Endodermal cell (in vitro differentiated cells): ENCODE measurements around the gene GPR155. TPM values are rescaled to one million over a fixed set of nuclear protein-coding genes. Genes with fewer than 3 reads are reported as not detected.

Experiments
- DNase-seq: peaks from one replicate; pipeline ENCODE4 v3.0.0-alpha.2; 2017
- H3K27ac ChIP-seq: 2 replicates; pipeline ENCODE4 v1.5.1; 2013; ENCODE audit warnings: mild to moderate bottlenecking, low read depth, low read length, moderate library complexity
- H3K27me3 ChIP-seq: 2 replicates; pipeline ENCODE4 v1.6.1; 2013; ENCODE audit warnings: mild to moderate bottlenecking, low read length, moderate library complexity; ENCODE audit not compliant: insufficient read depth, control insufficient read depth, poor library complexity, severe bottlenecking
- H3K36me3 ChIP-seq: 2 replicates; pipeline ENCODE4 v1.7.0; 2013; ENCODE audit warnings: mild to moderate bottlenecking, low read length, moderate library complexity; ENCODE audit not compliant: control insufficient read depth, insufficient read depth
- H3K4me1 ChIP-seq: one replicate; pipeline ENCODE4 v1.7.0; 2013; ENCODE audit warnings: low read length; ENCODE audit not compliant: control insufficient read depth, insufficient read depth
- H3K4me3 ChIP-seq: 2 replicates; pipeline ENCODE4 v1.5.1; 2013; ENCODE audit warnings: mild to moderate bottlenecking, low read length, moderate library complexity
- H3K9ac ChIP-seq: 2 replicates; pipeline ENCODE4 v1.6.1; 2013; ENCODE audit warnings: mild to moderate bottlenecking, low read length, moderate library complexity; ENCODE audit not compliant: poor library complexity, severe bottlenecking; ENCODE audit errors: extremely low read depth
- H3K9me3 ChIP-seq: 2 replicates; pipeline ENCODE4 v1.6.1; 2013; ENCODE audit warnings: mild to moderate bottlenecking, low read length, moderate library complexity; ENCODE audit not compliant: control insufficient read depth
- H3K27ac Mint-ChIP-seq: 2 replicates; pipeline ENCODE4 v1.8.0; 2020; ENCODE audit warnings: mixed read lengths
- H3K27me3 Mint-ChIP-seq: 2 replicates; pipeline ENCODE4 v1.8.0; 2021; ENCODE audit warnings: mild to moderate bottlenecking, mixed read lengths; ENCODE audit not compliant: insufficient read depth
- H3K36me3 Mint-ChIP-seq: 2 replicates; pipeline ENCODE4 v1.8.0; 2020; ENCODE audit warnings: low read depth, mixed read lengths
- H3K4me1 Mint-ChIP-seq: 2 replicates; pipeline ENCODE4 v1.8.0; 2020; ENCODE audit warnings: mixed read lengths
- H3K4me3 Mint-ChIP-seq: 2 replicates; pipeline ENCODE4 v1.8.0; 2020; ENCODE audit warnings: mild to moderate bottlenecking, moderate library complexity, mixed read lengths
- H3K9me3 Mint-ChIP-seq: 2 replicates; pipeline ENCODE4 v1.8.0; 2020; ENCODE audit warnings: mild to moderate bottlenecking, mixed read lengths
- WGBS, 2 experiments: methylation state at CpG; one replicate each; pipeline versions ENCODE4 v1.1.5 to v1.1.7; 2013; ENCODE audit warnings: missing lambda C conversion rate in 2 of 2, mixed read lengths in 1 of 2; ENCODE audit not compliant: insufficient coverage in 1 of 2, insufficient read length in 1 of 2; 5-methylcytosine and 5-hydroxymethylcytosine counted together
- long read RNA-seq, 4 experiments: library from polyadenylated mRNA in 2 of 4; library from RNA in 1 of 4; library from capped mRNA in 1 of 4; stranded (forward) in 3 of 4; unstranded in 1 of 4; transcript quantifications; one replicate each; pipeline ENCODE4 v2.0.0, GENCODE V29; 2020 to 2021; ENCODE audit warnings: inconsistent platforms in 1 of 4
- polyA plus RNA-seq, 2 experiments: library from polyadenylated mRNA; stranded (reverse); fragments of 50-300 nt; gene quantifications; one replicate each; pipeline ENCODE4 v1.2.3, GENCODE V29; 2013
- total RNA-seq, 2 donors: library from RNA; stranded (reverse); fragmentation: NEBNext Ultra II Directional in 1 of 2; extraction: Animal tissue kit (Norgen Biotek cat#: 25700) in 1 of 2; gene quantifications; 2 replicates in 1 of 2; 3 replicates in 1 of 2; pipeline ENCODE4 v1.2.1, GENCODE V29; 2021
- TF ChIP-seq, protein P1 (sequence below): fragments of 200-600 bp; sonication (generic); conservative IDR thresholded peaks from 2 replicates; pipeline ENCODE4 v1.5.0; 2021; ENCODE audit warnings: antibody characterized with exemption, mild to moderate bottlenecking

GPR155 gene, protein sequence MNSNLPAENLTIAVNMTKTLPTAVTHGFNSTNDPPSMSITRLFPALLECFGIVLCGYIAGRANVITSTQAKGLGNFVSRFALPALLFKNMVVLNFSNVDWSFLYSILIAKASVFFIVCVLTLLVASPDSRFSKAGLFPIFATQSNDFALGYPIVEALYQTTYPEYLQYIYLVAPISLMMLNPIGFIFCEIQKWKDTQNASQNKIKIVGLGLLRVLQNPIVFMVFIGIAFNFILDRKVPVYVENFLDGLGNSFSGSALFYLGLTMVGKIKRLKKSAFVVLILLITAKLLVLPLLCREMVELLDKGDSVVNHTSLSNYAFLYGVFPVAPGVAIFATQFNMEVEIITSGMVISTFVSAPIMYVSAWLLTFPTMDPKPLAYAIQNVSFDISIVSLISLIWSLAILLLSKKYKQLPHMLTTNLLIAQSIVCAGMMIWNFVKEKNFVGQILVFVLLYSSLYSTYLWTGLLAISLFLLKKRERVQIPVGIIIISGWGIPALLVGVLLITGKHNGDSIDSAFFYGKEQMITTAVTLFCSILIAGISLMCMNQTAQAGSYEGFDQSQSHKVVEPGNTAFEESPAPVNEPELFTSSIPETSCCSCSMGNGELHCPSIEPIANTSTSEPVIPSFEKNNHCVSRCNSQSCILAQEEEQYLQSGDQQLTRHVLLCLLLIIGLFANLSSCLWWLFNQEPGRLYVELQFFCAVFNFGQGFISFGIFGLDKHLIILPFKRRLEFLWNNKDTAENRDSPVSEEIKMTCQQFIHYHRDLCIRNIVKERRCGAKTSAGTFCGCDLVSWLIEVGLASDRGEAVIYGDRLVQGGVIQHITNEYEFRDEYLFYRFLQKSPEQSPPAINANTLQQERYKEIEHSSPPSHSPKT
- total RNA-seq = under 1 TPM; 0.22 to 0.88 TPM
- 1.3 TPM for polyA plus RNA-seq (2013, experiment 1 of 2)
- polyA plus RNA-seq (2013, experiment 2 of 2) = 1.3 TPM
- long read RNA-seq, experiment 1 = 0 reads
- long read RNA-seq, experiment 2 = 0 reads
- long read RNA-seq, experiment 3, full-length matches to known transcripts = 1 of 1 reads
- long read RNA-seq, experiment 3, partial matches to known transcripts = 0 of 1 reads
- long read RNA-seq, experiment 3, other reads (novel, unspliced or antisense) = 0 of 1 reads
- long read RNA-seq, experiment 4, full-length matches to known transcripts = 1 of 1 reads
- long read RNA-seq, experiment 4, partial matches to known transcripts = 0 of 1 reads
- long read RNA-seq, experiment 4, other reads (novel, unspliced or antisense) = 0 of 1 reads

DNA sequence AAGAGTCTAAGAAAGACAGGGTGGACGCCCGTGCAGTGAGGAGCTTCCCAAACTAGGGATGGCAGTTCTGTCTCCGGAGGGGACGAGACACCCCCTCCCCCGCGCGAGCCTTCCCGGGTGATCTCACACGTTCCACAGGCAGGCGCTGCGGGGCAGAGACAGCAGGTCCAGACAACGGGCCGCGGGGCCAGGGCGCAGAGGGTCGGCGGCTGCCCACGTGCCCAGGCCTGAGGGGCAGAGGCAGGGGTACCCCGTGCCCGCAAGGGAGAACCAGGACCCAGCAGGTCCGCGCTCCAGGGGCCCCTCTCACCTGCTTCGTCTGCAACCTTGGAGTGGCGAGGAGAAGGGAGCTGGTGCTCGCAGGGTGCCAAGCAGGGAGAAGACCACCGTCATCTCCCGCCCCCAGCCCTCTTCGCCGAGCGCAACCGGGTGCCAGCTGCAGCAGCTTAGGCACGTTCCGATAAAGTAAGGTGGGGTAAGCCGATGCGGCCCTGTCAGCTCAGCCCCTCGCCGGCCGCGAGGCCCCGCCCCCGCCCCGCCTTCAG lies at the start of gene GPR155:
Gene GPR155, minus strand, starts transcription at position 467 of the 545 bp plus-strand sequence. CDS start 5,073 bp downstream, outside the sequence.
- Histone ChIP-seq H3K4me1 (no peaks in the 10 kb centered on the region), H3K9ac (peak within 1 kb of the TSS; percentile 31), H3K27me3 (peaks cover 22% of the 10 kb centered on the region), H3K4me3 (peak within 1 kb of the TSS; percentile 90), H3K27ac (no peak within 1 kb of the TSS), H3K36me3 (no peaks in the 10 kb centered on the region), H3K9me3 (peaks cover 4% of the 10 kb centered on the region)
- TF ChIP-seq, protein P1, sequence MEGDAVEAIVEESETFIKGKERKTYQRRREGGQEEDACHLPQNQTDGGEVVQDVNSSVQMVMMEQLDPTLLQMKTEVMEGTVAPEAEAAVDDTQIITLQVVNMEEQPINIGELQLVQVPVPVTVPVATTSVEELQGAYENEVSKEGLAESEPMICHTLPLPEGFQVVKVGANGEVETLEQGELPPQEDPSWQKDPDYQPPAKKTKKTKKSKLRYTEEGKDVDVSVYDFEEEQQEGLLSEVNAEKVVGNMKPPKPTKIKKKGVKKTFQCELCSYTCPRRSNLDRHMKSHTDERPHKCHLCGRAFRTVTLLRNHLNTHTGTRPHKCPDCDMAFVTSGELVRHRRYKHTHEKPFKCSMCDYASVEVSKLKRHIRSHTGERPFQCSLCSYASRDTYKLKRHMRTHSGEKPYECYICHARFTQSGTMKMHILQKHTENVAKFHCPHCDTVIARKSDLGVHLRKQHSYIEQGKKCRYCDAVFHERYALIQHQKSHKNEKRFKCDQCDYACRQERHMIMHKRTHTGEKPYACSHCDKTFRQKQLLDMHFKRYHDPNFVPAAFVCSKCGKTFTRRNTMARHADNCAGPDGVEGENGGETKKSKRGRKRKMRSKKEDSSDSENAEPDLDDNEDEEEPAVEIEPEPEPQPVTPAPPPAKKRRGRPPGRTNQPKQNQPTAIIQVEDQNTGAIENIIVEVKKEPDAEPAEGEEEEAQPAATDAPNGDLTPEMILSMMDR = no peak
- Mint-ChIP-seq H3K4me3 (peak within 1 kb of the TSS; percentile 75), H3K27me3 (peaks cover 44% of the 10 kb centered on the region), H3K36me3 (no peaks in the 10 kb centered on the region), H3K27ac (peak within 1 kb of the TSS; percentile 94), H3K4me1 (peaks cover 6% of the 10 kb centered on the region), H3K9me3 (peaks cover 2% of the 10 kb centered on the region)
- no peak for DNase-seq
- 0 to 1% methylated on average over 8 to 42 of the region's 42 CpGs for WGBS, 2 experiments

DNA sequence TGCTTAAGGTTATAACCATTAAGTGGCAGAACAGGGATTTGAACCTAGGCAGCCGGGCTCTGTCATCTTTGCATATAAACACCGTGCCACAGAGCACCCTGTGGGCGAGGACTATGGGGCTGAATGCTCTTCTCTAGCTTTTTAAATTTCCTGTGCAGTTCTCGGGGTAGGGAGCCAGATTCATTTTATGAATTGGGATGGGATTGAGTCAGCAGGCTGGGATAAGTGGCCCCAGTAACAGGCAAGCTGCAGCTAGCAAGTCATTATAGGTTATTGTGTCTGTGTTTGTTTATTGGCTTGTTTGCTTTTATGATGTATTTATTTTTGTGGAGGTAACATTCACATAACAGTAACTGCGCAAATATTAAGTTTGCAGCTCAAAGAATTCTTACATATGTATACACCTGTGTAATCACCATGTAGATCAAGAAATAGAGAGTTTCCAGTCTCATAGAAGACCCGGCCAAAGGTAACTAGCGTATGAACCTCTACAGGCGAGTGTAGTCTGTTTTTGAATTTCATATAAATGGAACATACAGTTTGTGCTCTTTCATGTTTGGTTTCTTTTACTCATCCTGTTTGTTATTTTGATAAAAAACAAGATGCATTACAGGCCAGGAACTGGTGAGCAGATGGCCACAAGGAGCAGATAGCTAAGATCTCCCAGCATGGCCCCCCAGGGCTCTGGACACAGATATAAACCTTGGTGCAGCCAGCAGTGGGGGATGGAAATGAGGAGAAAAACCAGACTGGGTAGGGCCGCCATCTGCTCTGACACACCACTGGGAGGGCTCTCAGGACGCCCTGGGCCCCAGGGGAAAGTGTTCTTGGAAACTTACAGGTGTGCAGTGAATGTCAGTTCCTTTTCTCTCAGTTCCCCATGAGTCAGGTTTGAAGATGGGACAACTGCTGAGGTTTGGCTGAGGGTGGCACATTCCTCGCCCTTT lies 49.2 kb upstream of the GPR155 start:
- H3K4me3 Mint-ChIP-seq = no peak overlapping the region

More for the DNA sequence above, 49.2 kb upstream of the GPR155 start:
- Histone ChIP-seq H3K27me3 (no peaks in the 10 kb centered on the region), H3K27ac (no peak overlapping the region), H3K4me3 (no peak overlapping the region), H3K9me3 (no peaks in the 10 kb centered on the region), H3K9ac (no peak overlapping the region), H3K36me3 (no peaks in the 10 kb centered on the region), H3K4me1 (peaks cover 10% of the 10 kb centered on the region)
- Mint-ChIP-seq H3K27ac (no peak overlapping the region), H3K9me3 (no peaks in the 10 kb centered on the region), H3K4me1 (peaks cover 13% of the 10 kb centered on the region), H3K36me3 (no peaks in the 10 kb centered on the region), H3K27me3 (no peaks in the 10 kb centered on the region)
- TF ChIP-seq, protein P1 = no peak
- WGBS, 2 experiments = 88 to 94% methylated on average over 10 to 11 of the region's 11 CpGs
- DNase-seq = no peak
